A549 treated with Hydrocortisone at 1 μM for 4 hours (cell line): ENCODE measurements around the gene PICALM. TPM values are rescaled to one million over a fixed set of nuclear protein-coding genes. Genes with fewer than 3 reads are reported as not detected.

ENCODE experiments used
- total RNA-seq: library from RNA; stranded (reverse); fragments of 200-300 nt; extraction: Qiagen RNA extraction; gene quantifications from 5 replicates; pipeline ENCODE4 v1.2.3, GENCODE V29; 2022

Gene PICALM, protein sequence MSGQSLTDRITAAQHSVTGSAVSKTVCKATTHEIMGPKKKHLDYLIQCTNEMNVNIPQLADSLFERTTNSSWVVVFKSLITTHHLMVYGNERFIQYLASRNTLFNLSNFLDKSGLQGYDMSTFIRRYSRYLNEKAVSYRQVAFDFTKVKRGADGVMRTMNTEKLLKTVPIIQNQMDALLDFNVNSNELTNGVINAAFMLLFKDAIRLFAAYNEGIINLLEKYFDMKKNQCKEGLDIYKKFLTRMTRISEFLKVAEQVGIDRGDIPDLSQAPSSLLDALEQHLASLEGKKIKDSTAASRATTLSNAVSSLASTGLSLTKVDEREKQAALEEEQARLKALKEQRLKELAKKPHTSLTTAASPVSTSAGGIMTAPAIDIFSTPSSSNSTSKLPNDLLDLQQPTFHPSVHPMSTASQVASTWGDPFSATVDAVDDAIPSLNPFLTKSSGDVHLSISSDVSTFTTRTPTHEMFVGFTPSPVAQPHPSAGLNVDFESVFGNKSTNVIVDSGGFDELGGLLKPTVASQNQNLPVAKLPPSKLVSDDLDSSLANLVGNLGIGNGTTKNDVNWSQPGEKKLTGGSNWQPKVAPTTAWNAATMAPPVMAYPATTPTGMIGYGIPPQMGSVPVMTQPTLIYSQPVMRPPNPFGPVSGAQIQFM
- 61.6 to 105 TPM (median 77.1 TPM) in 5 replicates for total RNA-seq

DNA sequence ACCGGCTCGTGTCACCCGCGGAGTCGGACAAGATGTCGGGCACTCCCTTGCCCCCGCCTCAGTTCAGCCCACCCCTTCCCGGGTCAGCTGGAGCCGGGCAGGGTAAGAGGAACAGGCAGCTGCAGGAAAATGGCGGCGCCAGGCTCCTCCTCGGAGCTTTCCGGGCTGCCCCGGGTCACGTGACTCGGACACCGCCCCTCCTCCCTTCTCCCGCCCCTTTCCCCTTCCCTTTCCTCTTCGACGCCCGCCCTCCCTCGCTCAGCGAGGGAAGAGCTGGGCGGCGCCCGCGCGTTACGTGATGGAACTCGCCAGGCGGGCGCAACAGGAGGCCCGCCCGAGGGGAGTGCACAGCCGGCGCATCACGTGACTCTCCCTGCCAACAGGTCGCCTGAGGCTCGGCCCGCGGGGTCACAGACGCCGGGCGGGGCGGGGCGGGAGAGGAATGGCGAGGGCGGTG lies at the start of gene PICALM:
PICALM (minus strand) TSS at position 134 of the 457 bp plus-strand sequence. CDS start 304 bp downstream, outside the sequence.

Other genes starting within 250 kb of the PICALM start
- not detected in 5 replicates for gene CCDC83, start 213.7 kb downstream of the PICALM start, total RNA-seq
- 23.5 to 28.3 TPM (median 26.0 TPM) in 5 replicates for gene EED, start 175.7 kb upstream of the PICALM start, total RNA-seq
- gene HIKESHI, start 233.2 kb upstream of the PICALM start, total RNA-seq, result 34.0 to 42.1 TPM (median 37.2 TPM) in 5 replicates